Right lung (tissue), 5 donors: ENCODE measurements around the gene TFCP2L1. TPM values are rescaled to one million over a fixed set of nuclear protein-coding genes. Genes with fewer than 3 reads are reported as not detected.

Source experiments
- DNase-seq, 2 donors: peaks; one replicate each; pipeline ENCODE4 v3.0.0-alpha.2; 2013
- polyA plus RNA-seq, 5 donors: library from polyadenylated mRNA; unstranded; fragments of 120-200 nt; gene quantifications; one replicate each; pipeline versions ENCODE4 v1.2.1 to v1.2.3, GENCODE V29; 2013; ENCODE audit warnings: inconsistent platforms in 1 of 5, low replicate concordance in 1 of 5; ENCODE audit not compliant: insufficient read length in 5 of 5, insufficient read depth in 1 of 5

The TFCP2L1 gene
- polyA plus RNA-seq, 5 donors, result 1.9 to 5.5 (median 4.4) TPM

GRCh38 chr2:121243821-121244460 is 41.1 kb downstream of the TFCP2L1 start:
- DNase-seq, result no peak

DNA sequence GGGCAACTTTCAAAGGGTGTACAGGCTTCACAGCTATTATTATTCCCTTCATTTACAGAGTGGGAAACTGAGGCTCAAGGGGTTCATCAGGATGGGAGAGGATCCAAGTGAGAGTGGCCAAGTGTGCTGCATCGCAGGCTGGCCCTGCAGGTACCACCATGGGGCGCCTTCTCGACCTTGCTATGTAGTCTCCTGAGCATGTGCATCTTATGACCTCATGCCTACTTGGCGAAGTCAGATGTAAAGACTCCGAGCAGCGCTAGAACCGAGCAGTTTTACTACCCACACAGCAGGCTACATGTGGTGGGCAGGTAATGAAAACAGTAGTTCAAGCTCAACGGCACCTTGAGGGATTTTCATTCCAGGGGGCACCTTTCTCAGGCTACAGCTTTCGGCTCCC is 42.0 kb downstream of the TFCP2L1 start:
- no peak for DNase-seq

DNA sequence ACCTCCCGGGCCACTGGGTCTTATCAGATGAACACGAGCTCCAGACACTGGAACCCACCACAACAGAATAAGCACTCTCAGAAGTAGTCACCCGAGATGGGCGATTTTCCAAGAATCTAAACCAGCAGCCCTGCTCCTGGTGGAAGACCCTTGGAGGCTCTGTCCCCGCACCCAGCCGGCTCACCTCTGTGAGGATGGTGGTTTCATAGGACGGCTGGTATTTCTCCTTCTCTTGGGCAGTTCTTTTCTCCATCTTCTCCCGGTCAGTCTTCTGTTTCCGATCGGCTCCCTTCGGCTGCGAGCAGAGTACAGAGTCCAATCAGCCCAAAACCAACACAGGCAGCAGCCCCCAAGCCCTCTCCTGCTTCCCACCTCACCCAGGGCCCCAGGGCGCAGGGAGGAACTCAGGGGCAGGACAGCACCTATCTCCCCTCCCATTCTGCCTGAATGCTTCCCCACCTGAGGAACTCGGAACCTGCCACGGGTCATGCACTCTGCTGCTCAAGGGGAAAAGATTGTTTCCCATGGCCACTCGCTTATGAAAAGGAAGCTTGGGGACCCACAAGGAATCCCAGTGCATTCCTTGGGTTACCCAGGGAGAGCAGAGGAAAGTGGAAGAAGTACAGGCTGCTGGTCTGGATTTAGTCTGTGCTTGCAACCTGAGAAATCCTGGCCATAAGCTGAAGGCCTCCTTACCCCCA is 42.7 kb downstream of the TFCP2L1 start:
- DNase-seq, result no peak

DNA sequence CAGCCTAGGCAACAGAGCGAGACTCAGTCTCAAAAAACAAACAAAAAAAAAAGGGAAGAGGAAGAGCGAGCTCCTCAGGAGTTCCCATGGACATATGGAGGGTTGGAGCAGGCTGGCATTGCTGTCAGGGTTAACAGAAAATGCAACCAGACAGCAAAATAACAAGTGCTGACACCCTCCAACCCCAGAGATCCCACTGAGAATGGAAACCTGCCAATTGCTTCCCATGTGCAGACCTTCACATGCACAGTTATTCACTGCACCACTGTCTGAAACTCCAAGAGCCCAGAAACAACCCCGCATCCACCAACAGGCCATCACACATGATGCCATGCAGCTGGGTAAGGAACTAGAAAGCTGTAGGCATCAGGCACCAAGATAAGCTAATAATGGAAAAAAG is 43.5 kb downstream of the TFCP2L1 start:
- DNase-seq, result no peak

- no peak for DNase-seq
These were observed 44.6 kb downstream of the TFCP2L1 start for GRCh38 chr2:121240436-121240835.

DNA sequence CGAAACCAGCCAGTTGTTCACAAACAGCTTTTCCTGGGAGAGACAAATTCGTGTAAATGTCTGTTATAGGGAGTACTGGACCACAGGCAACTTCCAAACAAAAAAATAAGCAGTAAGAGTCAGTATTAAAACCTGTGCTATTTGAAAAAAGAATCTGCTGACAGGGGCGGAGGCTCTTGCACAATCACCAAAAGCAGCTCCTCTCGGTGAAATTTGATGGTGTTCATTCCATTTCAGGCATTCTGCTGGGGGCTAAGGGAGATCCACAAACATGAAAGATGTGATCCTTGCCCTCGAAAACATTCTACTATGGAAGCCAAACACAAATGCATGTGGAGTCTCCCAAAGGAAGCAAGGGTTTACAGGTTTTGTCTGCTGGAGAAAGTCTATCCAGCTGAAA is 45.0 kb downstream of the TFCP2L1 start:
- DNase-seq, result no peak

DNA sequence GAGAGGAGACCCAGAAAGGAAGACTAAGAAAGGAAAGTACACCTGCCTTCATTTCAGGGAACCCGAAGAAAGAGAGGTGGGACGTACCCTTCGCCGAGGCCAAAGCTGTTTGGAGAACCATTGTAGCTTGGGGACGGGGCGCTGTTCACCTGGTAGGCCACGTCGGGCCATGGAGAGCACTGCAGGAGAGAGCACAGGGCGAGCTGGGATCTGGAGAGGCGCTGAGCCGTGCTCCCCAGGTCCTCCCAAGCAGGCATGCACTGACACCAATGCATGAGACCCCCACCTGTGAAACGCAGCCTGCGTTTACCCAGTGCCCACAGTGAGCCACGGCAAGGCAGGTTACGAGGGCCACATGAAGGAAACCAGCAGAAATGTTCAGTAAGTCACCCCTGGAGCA is 45.5 kb downstream of the TFCP2L1 start:
- no peak for DNase-seq

DNA sequence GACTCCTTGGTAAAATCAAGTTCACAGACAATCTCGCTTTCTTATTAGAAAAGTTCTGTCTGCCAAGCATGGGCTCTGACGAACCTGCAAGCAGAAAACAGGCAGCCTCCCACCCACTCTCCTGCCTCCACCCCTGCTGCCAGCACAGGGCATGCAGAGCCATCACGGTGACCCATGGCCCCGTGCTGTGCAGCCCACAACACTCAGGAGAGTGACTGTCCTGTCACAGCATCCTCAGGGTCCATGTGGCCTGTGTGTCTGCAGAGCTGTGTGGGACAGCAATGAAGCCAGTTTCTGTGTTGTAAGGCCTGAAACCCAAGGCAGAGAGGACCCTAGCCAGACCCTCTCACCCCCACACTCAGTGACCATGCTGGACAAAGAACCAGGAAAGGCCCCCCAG is 46.2 kb downstream of the TFCP2L1 start:
- DNase-seq, result no peak

GRCh38 chr2:121237980-121238665 is 46.9 kb downstream of the TFCP2L1 start:
- no peak for DNase-seq

DNA sequence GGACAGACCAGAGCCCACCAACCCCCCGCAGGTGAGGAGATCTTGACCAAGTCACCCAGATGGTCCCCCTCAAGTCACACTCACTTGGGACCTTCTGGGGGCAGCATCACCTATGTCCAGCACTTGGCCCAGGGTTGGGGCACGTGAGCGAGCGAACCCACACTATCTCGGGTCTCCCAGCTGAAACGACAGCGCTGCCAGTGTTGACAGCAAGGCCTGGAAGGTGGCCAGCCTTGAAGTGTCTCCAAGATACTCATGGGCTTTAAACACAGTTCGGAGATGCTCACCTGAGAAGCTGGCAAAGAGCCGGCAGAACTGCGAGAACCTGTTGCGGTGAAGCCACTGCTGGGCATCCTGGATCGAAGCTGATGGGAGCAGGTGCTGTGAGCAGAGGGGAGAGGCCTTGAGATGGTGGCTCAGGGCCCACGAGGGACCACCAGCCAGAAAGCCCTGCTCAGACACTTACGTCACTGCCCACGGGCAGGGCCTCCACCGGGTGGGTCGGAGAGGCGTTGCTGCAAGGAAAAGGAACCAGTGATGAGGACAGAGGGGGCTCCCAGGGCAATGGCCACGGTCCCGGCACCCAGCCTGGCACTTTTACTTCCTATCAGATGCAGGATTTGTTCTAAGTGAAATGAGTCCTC is 47.5 kb downstream of the TFCP2L1 start:
- DNase-seq, result no peak

DNA sequence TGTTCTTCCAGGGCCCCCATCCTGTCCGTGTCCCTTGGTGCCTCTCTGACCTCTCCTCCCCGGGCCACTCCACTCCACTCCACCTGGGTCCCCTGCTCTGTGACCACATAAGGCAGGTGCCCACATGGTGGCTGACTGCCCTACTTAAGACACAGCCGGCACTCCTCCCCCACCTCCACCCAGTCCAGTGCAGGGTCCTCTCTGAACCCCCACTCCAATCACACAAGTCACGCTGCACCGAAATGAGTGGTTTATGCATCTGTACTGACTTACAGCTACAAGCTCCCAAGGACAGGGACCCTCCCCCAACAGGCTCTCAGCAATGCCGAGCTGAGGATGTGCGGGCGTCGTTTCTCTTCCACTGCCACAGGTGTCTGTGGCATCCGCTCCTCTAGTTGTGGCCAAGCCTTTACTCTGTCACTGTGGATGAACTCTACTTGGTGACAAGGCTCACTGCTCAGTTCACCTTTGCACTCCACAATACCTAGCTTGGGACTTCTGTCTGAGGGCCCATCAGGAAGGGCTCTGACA is 48.3 kb downstream of the TFCP2L1 start:
- DNase-seq, result no peak

- no peak for DNase-seq
These were observed 48.8 kb downstream of the TFCP2L1 start for GRCh38 chr2:121236101-121236640.

DNA sequence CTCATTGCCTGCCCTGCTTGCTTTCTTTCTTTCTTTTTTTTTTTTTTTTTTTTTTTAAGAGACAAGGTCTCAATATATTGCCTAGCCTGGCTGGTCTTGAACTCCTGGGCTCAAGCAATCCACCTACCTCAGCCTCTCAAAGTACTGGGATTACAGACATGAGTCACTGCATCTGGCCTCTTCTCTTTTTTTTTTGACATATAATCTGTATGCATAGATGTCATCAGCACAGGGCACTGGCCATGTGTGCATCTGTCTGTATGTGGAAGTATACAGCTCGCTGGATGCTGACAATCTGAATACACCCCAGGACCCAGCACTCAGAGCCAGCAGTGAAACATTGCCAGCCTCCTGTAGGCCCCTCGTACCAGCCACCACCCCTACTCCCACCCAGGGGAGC is 49.5 kb downstream of the TFCP2L1 start:
- no peak for DNase-seq

DNA sequence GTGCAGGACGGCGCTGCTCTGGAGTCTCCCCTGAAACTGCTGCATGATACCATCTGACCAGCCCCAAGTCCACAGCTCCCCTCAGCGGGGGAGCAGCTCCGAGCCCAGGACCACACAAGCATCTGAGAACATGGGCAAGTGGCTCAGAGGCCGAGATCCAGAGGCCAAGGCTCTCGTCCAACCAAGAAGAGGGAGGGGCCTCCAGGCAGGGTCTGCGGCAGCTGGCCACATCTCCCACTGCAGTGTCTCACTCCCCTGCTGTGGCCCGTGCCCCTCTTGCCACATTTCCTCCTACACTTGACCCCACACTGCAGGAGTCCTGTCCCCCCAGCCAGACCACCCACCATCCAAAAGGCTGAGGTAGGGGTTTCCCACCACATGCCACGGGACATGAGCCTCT is 50.2 kb downstream of the TFCP2L1 start:
- no peak for DNase-seq

- no peak for DNase-seq
These were observed 50.9 kb downstream of the TFCP2L1 start for GRCh38 chr2:121234144-121234543.

DNA sequence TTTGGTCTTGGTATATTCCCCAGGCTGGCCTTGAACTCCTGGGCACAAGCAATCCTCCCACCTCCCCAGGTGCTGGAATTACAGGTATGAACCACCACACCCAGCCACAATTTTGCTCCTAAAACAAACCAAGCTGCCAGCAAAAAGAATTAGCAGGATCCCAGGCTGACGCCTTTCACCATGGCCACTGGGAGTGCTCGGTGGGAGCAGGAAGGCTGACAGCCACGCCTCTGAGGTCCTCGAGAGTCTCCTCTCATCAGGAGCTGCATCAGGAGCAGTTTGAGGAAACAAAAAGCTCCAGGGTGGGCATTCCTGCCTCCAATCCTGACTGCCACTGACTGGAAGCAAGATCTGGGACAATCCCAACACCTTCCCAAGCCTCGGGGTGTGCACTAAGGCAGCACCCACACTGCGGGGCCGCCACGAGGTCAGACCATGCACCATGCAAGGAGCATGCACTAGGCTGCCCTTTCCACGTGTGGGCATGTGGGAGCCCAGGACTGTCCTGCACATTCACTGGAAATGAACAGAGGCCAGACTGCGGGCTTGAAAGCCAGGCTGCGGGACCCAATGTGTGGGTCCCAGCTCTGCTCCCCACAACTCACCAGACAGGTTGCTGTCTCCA is 51.4 kb downstream of the TFCP2L1 start:
- DNase-seq, result no peak

- no peak for DNase-seq
These were observed 52.3 kb downstream of the TFCP2L1 start for GRCh38 chr2:121232626-121233265.

DNA sequence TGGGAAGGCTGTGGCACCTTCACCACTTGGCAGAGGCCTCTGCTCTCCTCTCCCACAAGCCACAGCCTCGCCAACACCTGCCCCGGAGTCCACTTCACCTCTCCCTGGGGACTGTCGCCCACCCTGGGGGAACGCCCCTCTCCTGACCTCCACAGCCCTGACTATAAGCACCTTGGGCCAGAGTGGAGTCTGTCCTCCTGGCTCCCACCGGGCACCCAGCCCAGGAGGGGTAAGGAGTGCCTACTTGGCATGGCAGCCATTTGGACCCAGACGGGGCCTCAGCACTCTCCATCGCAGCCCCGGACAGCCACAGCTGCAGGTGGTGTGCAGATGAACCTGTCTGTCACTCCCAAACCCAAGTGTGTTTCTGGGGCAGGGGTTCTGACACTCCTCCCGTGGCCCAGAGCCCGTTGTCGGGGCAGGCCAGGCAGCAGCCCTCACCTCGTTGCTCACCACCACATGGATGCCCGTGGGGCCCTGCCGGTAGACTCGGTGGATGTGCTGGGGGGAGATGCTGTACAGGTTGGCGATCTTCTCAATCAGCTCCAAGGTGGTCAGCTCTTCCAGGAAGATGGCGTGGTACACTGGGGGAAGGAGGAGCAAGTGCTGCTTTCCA is 53.5 kb downstream of the TFCP2L1 start:
- no peak for DNase-seq

- no peak for DNase-seq
These were observed 56.5 kb downstream of the TFCP2L1 start for GRCh38 chr2:121228521-121228920.

DNA sequence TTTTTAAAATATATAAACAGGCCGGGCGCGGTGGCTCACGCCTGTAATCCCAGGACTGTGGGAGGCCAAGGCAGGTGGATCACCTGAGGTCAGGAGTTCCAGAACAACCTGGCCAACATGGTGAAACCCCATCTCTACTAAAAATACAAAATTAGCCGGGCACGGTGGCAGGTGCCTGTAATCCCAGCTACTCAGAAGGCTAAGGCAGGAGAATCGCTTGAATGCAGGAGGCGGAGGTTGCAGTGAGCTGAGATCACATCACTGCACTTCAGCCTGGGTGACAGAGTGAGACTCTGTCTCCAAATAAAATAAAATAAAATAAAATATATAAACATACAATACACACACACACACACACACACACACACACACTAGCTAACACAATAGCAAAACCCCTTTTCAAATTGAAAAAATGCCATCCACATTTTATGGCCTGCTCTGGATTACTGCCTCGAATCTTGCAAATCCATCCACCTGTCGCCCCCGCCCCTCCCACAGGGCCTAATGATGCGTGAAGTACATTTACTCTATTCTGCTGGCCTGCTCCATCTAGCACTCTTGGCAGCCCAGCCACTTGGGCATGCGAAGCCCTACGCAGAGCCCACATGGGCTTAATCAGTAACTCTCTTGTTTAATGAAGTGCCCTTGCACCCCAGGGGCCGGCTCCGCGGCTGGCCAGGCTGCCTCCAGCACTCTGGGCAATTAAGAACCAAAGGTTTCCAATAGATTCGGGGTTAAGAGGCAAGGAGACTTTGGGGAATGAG is 57.4 kb downstream of the TFCP2L1 start:
- DNase-seq, result peak; percentile 16 to 22
